Fibroblast of peridontal ligament (primary cell): ENCODE results near the gene TRIM10.
"Not testable (repeated sequence)": the region's sequence is repeated elsewhere in the genome, so short reads cannot be mapped to it uniquely, and the experiment has no call there.

Experiments used
- DNase-seq: peaks from one replicate; pipeline ENCODE4 v3.0.0-alpha.2; 2010; ENCODE audit errors: extremely low read depth

TRIM10 gene

GRCh38 chr6:30172681-30173080 is 11.7 kb upstream of the TRIM10 start:
- DNase-seq, result no peak

GRCh38 chr6:30171677-30172471 is 10.9 kb upstream of the TRIM10 start:
- no peak for DNase-seq

- peak; percentile 72 for DNase-seq
These were observed 8.9 kb upstream of the TRIM10 start for GRCh38 chr6:30169658-30170614.

- no peak for DNase-seq
These were observed 7.7 kb upstream of the TRIM10 start for GRCh38 chr6:30168741-30169140.

GRCh38 chr6:30167101-30167500 is 6.1 kb upstream of the TRIM10 start:
- no peak for DNase-seq

GRCh38 chr6:30165238-30165637 is 4.2 kb upstream of the TRIM10 start:
- DNase-seq, result not testable (repeated sequence)

GRCh38 chr6:30164714-30165113 is 3.7 kb upstream of the TRIM10 start:
- DNase-seq, result no peak

GRCh38 chr6:30163918-30164654 is 3.1 kb upstream of the TRIM10 start:
- no peak for DNase-seq

- no peak for DNase-seq
These were observed 2.3 kb upstream of the TRIM10 start, which contains the start of gene TRIM15 for GRCh38 chr6:30163090-30163917. TRIM15 (plus strand) TSS chr6:30163546; CDS start chr6:30163685, 139 bp downstream.

- DNase-seq, result no peak
These were observed 1.5 kb upstream of the TRIM10 start for GRCh38 chr6:30162265-30163089.

GRCh38 chr6:30160008-30160784 is 815 bp downstream of the TRIM10 start:
- DNase-seq, result no peak

GRCh38 chr6:30158475-30159040 is 2.5 kb downstream of the TRIM10 start:
- no peak for DNase-seq

GRCh38 chr6:30157999-30158398 is 3.0 kb downstream of the TRIM10 start:
- no peak for DNase-seq

GRCh38 chr6:30157581-30157980 is 3.4 kb downstream of the TRIM10 start:
- no peak for DNase-seq

- DNase-seq, result no peak
These were observed 4.2 kb downstream of the TRIM10 start for GRCh38 chr6:30156774-30157173.

GRCh38 chr6:30156262-30156599 is 4.8 kb downstream of the TRIM10 start:
- no peak for DNase-seq

GRCh38 chr6:30155520-30156261 is 5.3 kb downstream of the TRIM10 start:
- DNase-seq, result no peak
